Thyroid gland (tissue), 4 donors: ENCODE measurements around the gene SPATA20.

Experiments
- CTCF ChIP-seq, 6 experiments: fragments of 200-600 bp in 3 of 6; fragments of 450-650 bp in 3 of 6; sonication (generic) in 3 of 6; IDR thresholded peaks; one replicate each; pipeline ENCODE4 v1.5.1; 2016 to 2019; ENCODE audit warnings: antibody characterized with exemption in 6 of 6, mild to moderate bottlenecking in 2 of 6, inconsistent platforms in 1 of 6, moderate library complexity in 1 of 6
- POLR2A ChIP-seq, 2 donors: fragments of 450-650 bp; IDR thresholded peaks; one replicate each; pipeline ENCODE4 v1.6.1; 2017; ENCODE audit warnings: antibody characterized with exemption in 2 of 2, mild to moderate bottlenecking in 2 of 2, moderate library complexity in 1 of 2

- TF ChIP-seq CTCF (IDR thresholded peaks at IDR 0.05): no peak
- TF ChIP-seq POLR2A (IDR thresholded peaks at IDR 0.05): no peak
Observed at GRCh38 chr17:50511058-50511457, 35.9 kb upstream of the SPATA20 start.
